Measurements from ENCODE around the gene SIT1.

GRCh38 chr9:35666045-35666444 is 15.3 kb upstream of the SIT1 start:
- TF ChIP-seq CTCF (IDR thresholded peaks at IDR 0.05; ENCODE audit: low read depth, low read length): no peak
- TF ChIP-seq POLR2A (IDR thresholded peaks at IDR 0.05; ENCODE audit: extremely low read depth, insufficient read length): no peak
- TF ChIP-seq MYC (IDR thresholded peaks at IDR 0.05; ENCODE audit: low read depth, low read length): no peak

Data from NB4 (cell line).